ENCODE data around the gene CDH23.

Gene CDH23

DNA sequence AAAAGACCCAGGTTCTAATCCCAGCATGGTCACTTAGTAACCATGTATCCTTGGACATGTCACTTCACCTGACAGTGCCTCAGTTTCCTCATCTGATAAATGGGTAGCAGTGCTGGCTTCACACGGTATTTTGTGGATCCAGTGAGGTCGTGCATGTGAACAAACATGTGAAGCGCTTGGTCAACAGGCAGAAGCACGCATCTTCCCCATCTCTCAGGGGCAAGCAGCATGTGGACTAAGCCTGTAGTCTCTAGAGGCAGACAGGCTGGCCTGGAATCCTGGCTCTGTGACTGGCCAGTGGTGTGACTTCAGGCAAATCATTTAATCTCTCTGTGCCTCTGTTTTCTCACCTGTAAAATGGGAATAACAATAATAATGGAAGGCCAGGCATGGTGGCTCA is 207.0 kb downstream of the CDH23 start:
- H3K4me3 ChIP-seq (ENCODE audit: low read length) = no peak overlapping the region
- no peak for TF ChIP-seq CTCF (IDR thresholded peaks at IDR 0.05; ENCODE audit: insufficient read depth, low read depth, low read length, missing control alignments)
- DNase-seq (ENCODE audit: low read depth) = no peak

DNA sequence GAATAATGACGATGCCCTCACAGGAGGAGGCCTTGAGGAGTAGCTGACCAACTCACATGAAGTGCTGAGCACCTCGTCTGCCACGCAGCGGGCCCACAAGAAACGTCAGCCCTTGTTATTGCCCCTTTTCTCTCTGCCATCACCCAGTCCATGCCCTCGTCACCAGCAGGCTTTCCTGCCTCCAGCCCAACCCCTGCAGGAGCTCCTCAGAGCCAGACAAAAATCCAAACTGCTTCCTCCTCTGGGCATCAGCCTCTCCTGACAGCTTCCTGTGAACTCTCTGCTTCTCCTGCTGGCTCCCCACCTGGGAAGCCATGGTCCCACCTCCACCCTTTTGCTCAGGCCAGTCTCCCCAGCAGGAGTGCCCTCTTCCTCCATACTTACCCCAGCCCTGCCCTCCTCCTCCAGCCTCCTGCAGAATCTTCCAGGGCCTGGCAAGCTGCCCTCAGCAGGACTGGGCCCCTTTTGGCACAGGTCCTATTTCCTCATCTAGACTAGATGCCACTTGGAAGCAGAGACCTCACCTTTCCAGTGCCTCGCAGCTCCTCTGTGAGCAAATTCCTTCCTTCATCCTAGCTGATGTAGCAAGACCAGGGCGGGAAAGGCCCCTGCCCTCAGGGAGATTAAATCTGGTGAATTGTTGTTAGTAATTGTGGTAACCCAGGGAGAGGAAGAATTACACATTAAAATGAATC is 207.8 kb downstream of the CDH23 start:
- DNase-seq (ENCODE audit: low read depth) = peak; percentile 40
- TF ChIP-seq CTCF (IDR thresholded peaks at IDR 0.05; ENCODE audit: insufficient read depth, low read depth, low read length, missing control alignments) = no peak
- no peak overlapping the region for H3K4me3 ChIP-seq (ENCODE audit: low read length)

GRCh38 chr10:71605263-71605962 is 208.7 kb downstream of the CDH23 start:
- H3K4me3 ChIP-seq (ENCODE audit: low read length) = no peak overlapping the region
- DNase-seq (ENCODE audit: low read depth) = no peak
- TF ChIP-seq CTCF (IDR thresholded peaks at IDR 0.05; ENCODE audit: insufficient read depth, low read depth, low read length, missing control alignments) = no peak

- H3K4me3 ChIP-seq (ENCODE audit: low read length) = no peak overlapping the region
- no peak for TF ChIP-seq CTCF (IDR thresholded peaks at IDR 0.05; ENCODE audit: insufficient read depth, low read depth, low read length, missing control alignments)
- DNase-seq (ENCODE audit: low read depth) = no peak
Measured at GRCh38 chr10:71606257-71607081, 209.7 kb downstream of the CDH23 start.

- no peak overlapping the region for H3K4me3 ChIP-seq (ENCODE audit: low read length)
- no peak for DNase-seq (ENCODE audit: low read depth)
- TF ChIP-seq CTCF (IDR thresholded peaks at IDR 0.05; ENCODE audit: insufficient read depth, low read depth, low read length, missing control alignments) = no peak
Measured at GRCh38 chr10:71607082-71607443, 210.3 kb downstream of the CDH23 start.

GRCh38 chr10:71608819-71609768 is 212.4 kb downstream of the CDH23 start:
- no peak overlapping the region for H3K4me3 ChIP-seq (ENCODE audit: low read length)
- peak; percentile 84 for TF ChIP-seq CTCF (IDR thresholded peaks at IDR 0.05; ENCODE audit: insufficient read depth, low read depth, low read length, missing control alignments)
- DNase-seq (ENCODE audit: low read depth) = peak; percentile 66

Data from epithelial cell of esophagus (primary cell).